Peyer's patch (tissue), 4 donors: ENCODE data around the gene WDR91.

Source experiments
- POLR2A ChIP-seq, 2 donors: fragments of 450-650 bp; IDR thresholded peaks; one replicate each; pipeline ENCODE4 v1.5.1; 2017; ENCODE audit warnings: antibody characterized with exemption in 2 of 2, mild to moderate bottlenecking in 2 of 2, moderate library complexity in 2 of 2
- TF ChIP-seq, protein P1 (sequence below), 6 experiments: fragments of 450-650 bp in 4 of 6; fragments of 200-600 bp in 2 of 6; sonication (generic) in 1 of 6; IDR thresholded peaks; one replicate each; pipeline ENCODE4 v1.5.1; 2017 to 2019; ENCODE audit warnings: antibody characterized with exemption in 6 of 6, mild to moderate bottlenecking in 3 of 6, moderate library complexity in 1 of 6

DNA sequence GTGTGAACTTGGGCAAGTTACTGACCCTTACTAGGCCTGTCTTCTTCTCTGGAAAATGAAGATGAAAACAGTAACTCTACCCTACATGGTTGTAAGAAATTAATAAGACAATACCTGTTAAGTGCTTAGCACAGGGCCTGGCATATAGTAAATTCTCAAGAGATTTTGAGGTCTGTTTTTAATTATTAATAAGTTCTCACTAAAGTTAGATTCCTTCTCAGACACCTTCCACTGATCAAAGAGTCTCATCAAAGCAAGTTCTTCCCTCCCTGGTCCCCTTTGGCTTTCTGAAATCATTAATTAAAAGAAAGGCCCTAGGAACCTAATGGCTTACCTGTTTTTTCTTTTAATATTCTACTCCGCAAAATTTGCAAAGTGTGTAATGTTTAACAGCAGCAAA lies 58.9 kb downstream of the WDR91 start:
- TF ChIP-seq, protein P1, sequence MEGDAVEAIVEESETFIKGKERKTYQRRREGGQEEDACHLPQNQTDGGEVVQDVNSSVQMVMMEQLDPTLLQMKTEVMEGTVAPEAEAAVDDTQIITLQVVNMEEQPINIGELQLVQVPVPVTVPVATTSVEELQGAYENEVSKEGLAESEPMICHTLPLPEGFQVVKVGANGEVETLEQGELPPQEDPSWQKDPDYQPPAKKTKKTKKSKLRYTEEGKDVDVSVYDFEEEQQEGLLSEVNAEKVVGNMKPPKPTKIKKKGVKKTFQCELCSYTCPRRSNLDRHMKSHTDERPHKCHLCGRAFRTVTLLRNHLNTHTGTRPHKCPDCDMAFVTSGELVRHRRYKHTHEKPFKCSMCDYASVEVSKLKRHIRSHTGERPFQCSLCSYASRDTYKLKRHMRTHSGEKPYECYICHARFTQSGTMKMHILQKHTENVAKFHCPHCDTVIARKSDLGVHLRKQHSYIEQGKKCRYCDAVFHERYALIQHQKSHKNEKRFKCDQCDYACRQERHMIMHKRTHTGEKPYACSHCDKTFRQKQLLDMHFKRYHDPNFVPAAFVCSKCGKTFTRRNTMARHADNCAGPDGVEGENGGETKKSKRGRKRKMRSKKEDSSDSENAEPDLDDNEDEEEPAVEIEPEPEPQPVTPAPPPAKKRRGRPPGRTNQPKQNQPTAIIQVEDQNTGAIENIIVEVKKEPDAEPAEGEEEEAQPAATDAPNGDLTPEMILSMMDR (IDR thresholded peaks at IDR 0.05) = no peak
- TF ChIP-seq POLR2A (IDR thresholded peaks at IDR 0.05) = no peak
